Body of pancreas (tissue), 4 donors: ENCODE measurements around the gene AUTS2. TPM values are rescaled to one million over a fixed set of nuclear protein-coding genes. Genes with fewer than 3 reads are reported as not detected.

Experiments used
- ATAC-seq: fragments of 150-250 bp; one replicate; pipeline ENCODE4 v1.9.1; 2016
- DNase-seq, 4 donors: peaks; one replicate each; pipeline ENCODE4 v3.0.0-alpha.2; 2019
- H3K27ac ChIP-seq, 4 donors: fragments of 200-600 bp; sonication (generic); 1 replicate in 3 of 4; 2 replicates in 1 of 4; pipeline versions ENCODE4 v1.5.1 to v1.6.1; 2016 to 2019; ENCODE audit warnings: mild to moderate bottlenecking in 1 of 4, mixed read lengths in 1 of 4, moderate library complexity in 1 of 4
- H3K27me3 ChIP-seq, 2 donors: fragments of 200-600 bp; sonication (generic); one replicate each; pipeline ENCODE4 v1.6.0; 2016; ENCODE audit warnings: mild to moderate bottlenecking in 1 of 2
- H3K36me3 ChIP-seq, 2 donors: fragments of 200-600 bp; sonication (generic); replicated peaks in 1 of 2; 2 replicates each; pipeline ENCODE4 v1.5.1; 2016; ENCODE audit warnings: low read depth in 2 of 2; ENCODE audit not compliant: insufficient read depth in 1 of 2
- H3K4me1 ChIP-seq: fragments of 200-600 bp; sonication (generic); one replicate; pipeline ENCODE4 v1.6.0; 2016
- H3K4me3 ChIP-seq, 2 donors: fragments of 200-600 bp; sonication (generic); 1 replicate in 1 of 2; 2 replicates in 1 of 2; pipeline ENCODE4 v1.5.1; 2016 to 2019
- H3K9me3 ChIP-seq, 3 donors: fragments of 200-600 bp; sonication (generic); 1 replicate in 2 of 3; 2 replicates in 1 of 3; pipeline ENCODE4 v1.5.1; 2016
- POLR2A ChIP-seq, 3 donors: fragments of 450-650 bp; IDR thresholded peaks; one replicate each; pipeline ENCODE4 v1.6.1; 2016; ENCODE audit warnings: antibody characterized with exemption in 3 of 3, mild to moderate bottlenecking in 2 of 3
- WGBS, 2 donors: methylation state at CpG; one replicate each; pipeline ENCODE4 v1.1.5; 2017; 5-methylcytosine and 5-hydroxymethylcytosine counted together
- intact Hi-C: fragments of 100-400 bp; cut with DNase I; formaldehyde crosslinking; loops from one replicate; pipeline ENCODE4 v1.15.1; 2023
- total RNA-seq, 2 donors: library from RNA; depleted of rRNA; stranded (reverse); fragments of >200 nt; gene quantifications; one replicate each; pipeline ENCODE4 v1.1.0, GENCODE V29; 2016
- TF ChIP-seq, protein P1 (sequence below), 7 experiments: fragments of 450-650 bp in 4 of 7; fragments of 200-600 bp in 3 of 7; sonication (generic) in 3 of 7; IDR thresholded peaks; one replicate each; pipeline ENCODE4 v1.5.1; 2016 to 2019; ENCODE audit warnings: antibody characterized with exemption in 7 of 7

AUTS2 gene
- total RNA-seq, 2 donors from 2014 or later: 11.7 to 18.5 TPM

- H3K36me3 ChIP-seq: no peaks in the 10 kb centered on the region
- DNase-seq (no peak), ATAC-seq (no peak)
- WGBS, 2 donors: 63 to 72% methylated on average over 8 of the region's 8 CpGs
- H3K9me3 ChIP-seq: no peaks in the 10 kb centered on the region
- H3K27ac ChIP-seq: no peak overlapping the region
- TF ChIP-seq POLR2A (IDR thresholded peaks at IDR 0.05): no peak
- TF ChIP-seq, protein P1, sequence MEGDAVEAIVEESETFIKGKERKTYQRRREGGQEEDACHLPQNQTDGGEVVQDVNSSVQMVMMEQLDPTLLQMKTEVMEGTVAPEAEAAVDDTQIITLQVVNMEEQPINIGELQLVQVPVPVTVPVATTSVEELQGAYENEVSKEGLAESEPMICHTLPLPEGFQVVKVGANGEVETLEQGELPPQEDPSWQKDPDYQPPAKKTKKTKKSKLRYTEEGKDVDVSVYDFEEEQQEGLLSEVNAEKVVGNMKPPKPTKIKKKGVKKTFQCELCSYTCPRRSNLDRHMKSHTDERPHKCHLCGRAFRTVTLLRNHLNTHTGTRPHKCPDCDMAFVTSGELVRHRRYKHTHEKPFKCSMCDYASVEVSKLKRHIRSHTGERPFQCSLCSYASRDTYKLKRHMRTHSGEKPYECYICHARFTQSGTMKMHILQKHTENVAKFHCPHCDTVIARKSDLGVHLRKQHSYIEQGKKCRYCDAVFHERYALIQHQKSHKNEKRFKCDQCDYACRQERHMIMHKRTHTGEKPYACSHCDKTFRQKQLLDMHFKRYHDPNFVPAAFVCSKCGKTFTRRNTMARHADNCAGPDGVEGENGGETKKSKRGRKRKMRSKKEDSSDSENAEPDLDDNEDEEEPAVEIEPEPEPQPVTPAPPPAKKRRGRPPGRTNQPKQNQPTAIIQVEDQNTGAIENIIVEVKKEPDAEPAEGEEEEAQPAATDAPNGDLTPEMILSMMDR (IDR thresholded peaks at IDR 0.05): no peak
- no peak overlapping the region for H3K4me3 ChIP-seq
- intact Hi-C loops: no loop called here
- no peaks in the 10 kb centered on the region for H3K27me3 ChIP-seq
- H3K4me1 ChIP-seq: no peaks in the 10 kb centered on the region
These were observed 26.4 kb downstream of the AUTS2 start for GRCh38 chr7:69624435-69625230.

DNA sequence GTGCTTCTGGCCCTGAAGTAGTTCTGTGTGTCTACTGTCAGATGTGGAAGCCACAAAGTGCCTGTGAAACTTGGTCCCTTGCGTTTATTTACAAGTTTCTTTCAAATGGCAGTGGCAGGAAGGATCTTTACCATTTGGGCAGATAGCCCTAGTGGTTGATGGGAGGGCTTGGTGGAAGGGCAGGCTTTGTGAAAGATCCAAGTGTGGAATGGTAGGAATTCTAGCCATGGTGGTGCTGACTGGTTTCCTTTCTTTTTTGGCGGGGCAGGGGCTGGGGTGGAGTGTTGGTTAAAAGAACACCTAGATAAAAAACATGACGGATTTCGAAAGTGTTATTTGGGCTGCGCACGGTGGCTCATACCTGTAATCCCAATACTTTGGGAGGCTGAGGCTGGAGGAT, 27.0 kb downstream of the AUTS2 start:
- WGBS, 2 donors: 79 to 83% methylated on average over 6 of the region's 6 CpGs
- Histone ChIP-seq H3K27ac (no peak overlapping the region), H3K4me3 (no peak overlapping the region)

DNA sequence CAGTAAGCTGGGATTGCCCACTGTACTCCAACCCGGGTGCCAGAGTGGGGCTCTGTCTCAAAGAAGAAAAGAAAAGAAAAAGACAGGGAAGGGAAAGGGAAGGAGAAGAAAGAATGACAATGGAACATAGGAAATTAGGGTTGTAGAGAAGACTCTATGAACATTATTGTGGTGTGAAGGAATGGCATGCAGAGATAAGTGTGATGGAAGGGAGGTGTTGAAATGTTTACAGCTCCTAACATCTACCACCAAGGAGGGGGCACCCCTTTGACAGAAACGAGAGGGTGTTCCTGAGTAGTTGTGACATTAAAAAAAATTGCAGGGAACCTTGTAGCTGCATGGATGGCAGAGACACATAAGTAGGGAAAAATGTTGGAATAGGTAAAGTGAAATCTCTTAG, 27.5 kb downstream of the AUTS2 start:
- Histone ChIP-seq H3K4me1 (no peaks in the 10 kb centered on the region), H3K9me3 (no peaks in the 10 kb centered on the region), H3K36me3 (no peaks in the 10 kb centered on the region), H3K27me3 (no peaks in the 10 kb centered on the region), H3K27ac (no peak overlapping the region), H3K4me3 (no peak overlapping the region)
- no peak for ATAC-seq
- 60 to 66% methylated on average over 2 of the region's 2 CpGs for WGBS, 2 donors
- no peak for DNase-seq
- no peak for TF ChIP-seq POLR2A (IDR thresholded peaks at IDR 0.05)
- TF ChIP-seq, protein P1 (IDR thresholded peaks at IDR 0.05): no peak
- intact Hi-C loops: no loop called here

More for the DNA sequence above, 27.0 kb downstream of the AUTS2 start:
- ATAC-seq (no peak), DNase-seq (no peak)
- no peaks in the 10 kb centered on the region for H3K4me1 ChIP-seq
- H3K27me3 ChIP-seq: no peaks in the 10 kb centered on the region
- no peaks in the 10 kb centered on the region for H3K36me3 ChIP-seq
- no peaks in the 10 kb centered on the region for H3K9me3 ChIP-seq
- intact Hi-C loops: no loop called here
- no peak for TF ChIP-seq POLR2A (IDR thresholded peaks at IDR 0.05)
- TF ChIP-seq, protein P1 (IDR thresholded peaks at IDR 0.05): no peak

DNA sequence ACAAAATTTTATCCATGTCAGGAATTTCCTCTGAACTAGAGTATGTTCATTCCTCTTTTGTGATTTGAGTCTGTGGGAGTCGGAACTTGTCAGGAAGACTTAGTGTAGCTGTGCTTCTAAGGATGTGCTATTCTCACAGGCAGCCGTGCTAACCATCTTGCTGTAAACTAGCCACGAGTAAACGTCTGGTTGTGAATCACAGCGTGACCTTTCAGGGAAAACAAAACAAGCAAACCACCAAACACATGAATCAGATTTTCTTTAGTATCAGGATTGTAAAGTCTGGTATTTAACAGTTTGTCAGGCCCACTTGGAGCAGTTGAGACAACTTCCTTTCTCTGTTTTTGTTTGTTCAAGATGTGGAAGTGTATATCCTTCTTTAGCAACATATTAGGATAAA, 32.0 kb downstream of the AUTS2 start:
- 62 to 76% methylated on average over 5 of the region's 5 CpGs for WGBS, 2 donors
- no peak for ATAC-seq
- intact Hi-C loops: no loop called here

More for the DNA sequence above, 32.0 kb downstream of the AUTS2 start:
- Histone ChIP-seq H3K9me3 (no peaks in the 10 kb centered on the region), H3K27me3 (no peaks in the 10 kb centered on the region), H3K27ac (no peak overlapping the region), H3K4me1 (no peaks in the 10 kb centered on the region), H3K36me3 (no peaks in the 10 kb centered on the region), H3K4me3 (no peak overlapping the region)
- TF ChIP-seq, protein P1 (IDR thresholded peaks at IDR 0.05): no peak
- TF ChIP-seq POLR2A (IDR thresholded peaks at IDR 0.05): no peak
- peak in 1 of 4 donors; percentile 5 for DNase-seq
